ENCODE measurements around the gene HS2ST1.

Gene HS2ST1

GRCh38 chr1:87136607-87137341, 222.3 kb downstream of the HS2ST1 start:
- 81% methylated on average over 2 of the region's 8 CpGs for WGBS (ENCODE audit: insufficient coverage)
- Histone ChIP-seq H3K36me3 (ENCODE audit: control insufficient read depth in 4 of 4, insufficient read depth in 4 of 4, low read length in 3 of 4) (no peaks in the 10 kb centered on the region), H3K4me1 (ENCODE audit: control extremely low read depth in 1 of 4, control insufficient read depth in 4 of 4, insufficient read depth in 4 of 4, low read length in 3 of 4) (peaks cover 0 to 11% (median 10%) of the 10 kb centered on the region in 4 experiments), H3K4me3 (ENCODE audit: control insufficient read depth in 1 of 7, extremely low read depth in 1 of 7, insufficient read depth in 4 of 7, low read depth in 2 of 7, low read length in 6 of 7) (no peak overlapping the region), H3K27me3 (replicated peaks in 2 of 5; ENCODE audit: control insufficient read depth in 4 of 5, insufficient read depth in 5 of 5, low read length in 4 of 5) (peaks cover 0 to 5% (median 0%) of the 10 kb centered on the region in 5 experiments), H3K9me3 (ENCODE audit: control extremely low read depth in 1 of 5, control insufficient read depth in 4 of 5, insufficient read depth in 2 of 5, low read depth in 1 of 5, low read length in 4 of 5) (no peaks in the 10 kb centered on the region), H3K27ac (ENCODE audit: insufficient read depth in 1 of 2, low read depth in 1 of 2, low read length in 2 of 2, poor library complexity in 1 of 2, severe bottlenecking in 2 of 2) (no peak overlapping the region)
- ChIA-PET POLR2A (no interaction called here), CTCF (interaction anchor here (1.0 to 1.9 kb wide), 2 partner anchors 9 to 817 kb away, joined by 4 to 5 read pairs; no protein-coding TSS in a partner anchor)
- no peak for DNase-seq

GRCh38 chr1:87137342-87137739, 222.9 kb downstream of the HS2ST1 start:
- ChIA-PET CTCF (interaction anchor here (1.6 to 1.9 kb wide), 2 partner anchors 9 to 12 kb away, joined by 5 read pairs; no protein-coding TSS in a partner anchor), POLR2A (no interaction called here)
- DNase-seq = peak in 2 of 3 donors; percentile 38 to 43
- Histone ChIP-seq H3K9me3 (ENCODE audit: control extremely low read depth in 1 of 5, control insufficient read depth in 4 of 5, insufficient read depth in 2 of 5, low read depth in 1 of 5, low read length in 4 of 5) (no peaks in the 10 kb centered on the region), H3K4me1 (ENCODE audit: control extremely low read depth in 1 of 4, control insufficient read depth in 4 of 4, insufficient read depth in 4 of 4, low read length in 3 of 4) (peaks cover 0 to 6% (median 4%) of the 10 kb centered on the region in 4 experiments), H3K27ac (ENCODE audit: insufficient read depth in 1 of 2, low read depth in 1 of 2, low read length in 2 of 2, poor library complexity in 1 of 2, severe bottlenecking in 2 of 2) (no peak overlapping the region), H3K36me3 (ENCODE audit: control insufficient read depth in 4 of 4, insufficient read depth in 4 of 4, low read length in 3 of 4) (no peaks in the 10 kb centered on the region), H3K27me3 (replicated peaks in 2 of 5; ENCODE audit: control insufficient read depth in 4 of 5, insufficient read depth in 5 of 5, low read length in 4 of 5) (peaks cover 0 to 5% (median 0%) of the 10 kb centered on the region in 5 experiments), H3K4me3 (ENCODE audit: control insufficient read depth in 1 of 7, extremely low read depth in 1 of 7, insufficient read depth in 4 of 7, low read depth in 2 of 7, low read length in 6 of 7) (no peak overlapping the region)
- no CpG with 5 or more reads among the region's 2 CpGs for WGBS (ENCODE audit: insufficient coverage)

- H3K4me3 ChIP-seq (ENCODE audit: control insufficient read depth in 1 of 7, extremely low read depth in 1 of 7, insufficient read depth in 4 of 7, low read depth in 2 of 7, low read length in 6 of 7) = no peak overlapping the region
- no peaks in the 10 kb centered on the region for H3K36me3 ChIP-seq (ENCODE audit: control insufficient read depth in 4 of 4, insufficient read depth in 4 of 4, low read length in 3 of 4)
- CTCF ChIA-PET = no interaction called here
- peaks cover 0 to 2% (median 0%) of the 10 kb centered on the region in 5 experiments for H3K27me3 ChIP-seq (replicated peaks in 2 of 5; ENCODE audit: control insufficient read depth in 4 of 5, insufficient read depth in 5 of 5, low read length in 4 of 5)
- no CpG with 5 or more reads among the region's 2 CpGs for WGBS (ENCODE audit: insufficient coverage)
- POLR2A ChIA-PET = no interaction called here
- H3K4me1 ChIP-seq (ENCODE audit: control extremely low read depth in 1 of 4, control insufficient read depth in 4 of 4, insufficient read depth in 4 of 4, low read length in 3 of 4) = no peaks in the 10 kb centered on the region
- H3K27ac ChIP-seq (ENCODE audit: insufficient read depth in 1 of 2, low read depth in 1 of 2, low read length in 2 of 2, poor library complexity in 1 of 2, severe bottlenecking in 2 of 2) = no peak overlapping the region
- no peak for DNase-seq
- H3K9me3 ChIP-seq (ENCODE audit: control extremely low read depth in 1 of 5, control insufficient read depth in 4 of 5, insufficient read depth in 2 of 5, low read depth in 1 of 5, low read length in 4 of 5) = no peaks in the 10 kb centered on the region
Observed at GRCh38 chr1:87140831-87141540, 226.6 kb downstream of the HS2ST1 start.

GRCh38 chr1:87141556-87141955, 227.1 kb downstream of the HS2ST1 start:
- no peak for DNase-seq
- WGBS (ENCODE audit: insufficient coverage) = 85% methylated on average over 4 of the region's 8 CpGs
- Histone ChIP-seq H3K36me3 (ENCODE audit: control insufficient read depth in 4 of 4, insufficient read depth in 4 of 4, low read length in 3 of 4) (no peaks in the 10 kb centered on the region), H3K27ac (ENCODE audit: insufficient read depth in 1 of 2, low read depth in 1 of 2, low read length in 2 of 2, poor library complexity in 1 of 2, severe bottlenecking in 2 of 2) (no peak overlapping the region), H3K4me3 (ENCODE audit: control insufficient read depth in 1 of 7, extremely low read depth in 1 of 7, insufficient read depth in 4 of 7, low read depth in 2 of 7, low read length in 6 of 7) (no peak overlapping the region), H3K9me3 (ENCODE audit: control extremely low read depth in 1 of 5, control insufficient read depth in 4 of 5, insufficient read depth in 2 of 5, low read depth in 1 of 5, low read length in 4 of 5) (no peaks in the 10 kb centered on the region), H3K27me3 (replicated peaks in 2 of 5; ENCODE audit: control insufficient read depth in 4 of 5, insufficient read depth in 5 of 5, low read length in 4 of 5) (peaks cover 0 to 2% (median 0%) of the 10 kb centered on the region in 5 experiments), H3K4me1 (ENCODE audit: control extremely low read depth in 1 of 4, control insufficient read depth in 4 of 4, insufficient read depth in 4 of 4, low read length in 3 of 4) (no peaks in the 10 kb centered on the region)
- CTCF ChIA-PET = interaction anchor here (1.1 kb wide), 1 partner anchor 9 kb away, joined by 3 read pairs; no protein-coding TSS in a partner anchor
- POLR2A ChIA-PET = no interaction called here

GRCh38 chr1:87143413-87144135, 229.1 kb downstream of the HS2ST1 start:
- Histone ChIP-seq H3K27ac (ENCODE audit: insufficient read depth in 1 of 2, low read depth in 1 of 2, low read length in 2 of 2, poor library complexity in 1 of 2, severe bottlenecking in 2 of 2) (no peak overlapping the region), H3K27me3 (replicated peaks in 2 of 5; ENCODE audit: control insufficient read depth in 4 of 5, insufficient read depth in 5 of 5, low read length in 4 of 5) (peaks cover 0 to under 1% (median 0%) of the 10 kb centered on the region in 5 experiments), H3K9me3 (ENCODE audit: control extremely low read depth in 1 of 5, control insufficient read depth in 4 of 5, insufficient read depth in 2 of 5, low read depth in 1 of 5, low read length in 4 of 5) (no peaks in the 10 kb centered on the region), H3K4me1 (ENCODE audit: control extremely low read depth in 1 of 4, control insufficient read depth in 4 of 4, insufficient read depth in 4 of 4, low read length in 3 of 4) (peaks cover 0 to 4% (median 0%) of the 10 kb centered on the region in 4 experiments), H3K4me3 (ENCODE audit: control insufficient read depth in 1 of 7, extremely low read depth in 1 of 7, insufficient read depth in 4 of 7, low read depth in 2 of 7, low read length in 6 of 7) (no peak overlapping the region), H3K36me3 (ENCODE audit: control insufficient read depth in 4 of 4, insufficient read depth in 4 of 4, low read length in 3 of 4) (no peaks in the 10 kb centered on the region)
- DNase-seq = no peak
- WGBS (ENCODE audit: insufficient coverage) = no CpG with 5 or more reads among the region's 3 CpGs
- ChIA-PET POLR2A (no interaction called here), CTCF (interaction anchor here (0.6 to 1.8 kb wide), 5 partner anchors 9 to 593 kb away, joined by 3 to 7 read pairs (median 5); no protein-coding TSS in a partner anchor)

- ChIA-PET CTCF (interaction anchor here (0.6 to 1.8 kb wide), 4 partner anchors 10 to 594 kb away, joined by 3 to 7 read pairs (median 5); no protein-coding TSS in a partner anchor), POLR2A (no interaction called here)
- H3K4me3 ChIP-seq (ENCODE audit: control insufficient read depth in 1 of 7, extremely low read depth in 1 of 7, insufficient read depth in 4 of 7, low read depth in 2 of 7, low read length in 6 of 7) = no peak overlapping the region
- H3K4me1 ChIP-seq (ENCODE audit: control extremely low read depth in 1 of 4, control insufficient read depth in 4 of 4, insufficient read depth in 4 of 4, low read length in 3 of 4) = peaks cover 0 to 12% (median 2%) of the 10 kb centered on the region in 4 experiments
- H3K36me3 ChIP-seq (ENCODE audit: control insufficient read depth in 4 of 4, insufficient read depth in 4 of 4, low read length in 3 of 4) = no peaks in the 10 kb centered on the region
- 86% methylated on average over 8 of the region's 8 CpGs for WGBS (ENCODE audit: insufficient coverage)
- DNase-seq = no peak
- no peaks in the 10 kb centered on the region for H3K9me3 ChIP-seq (ENCODE audit: control extremely low read depth in 1 of 5, control insufficient read depth in 4 of 5, insufficient read depth in 2 of 5, low read depth in 1 of 5, low read length in 4 of 5)
- H3K27me3 ChIP-seq (replicated peaks in 2 of 5; ENCODE audit: control insufficient read depth in 4 of 5, insufficient read depth in 5 of 5, low read length in 4 of 5) = peaks cover 0 to 2% (median 0%) of the 10 kb centered on the region in 5 experiments
- no peak overlapping the region for H3K27ac ChIP-seq (ENCODE audit: insufficient read depth in 1 of 2, low read depth in 1 of 2, low read length in 2 of 2, poor library complexity in 1 of 2, severe bottlenecking in 2 of 2)
Observed at GRCh38 chr1:87144316-87144895, 230.0 kb downstream of the HS2ST1 start.
